Activated CD4-positive, alpha-beta T cell treated with anti-CD3 and anti-CD28 coated beads, Interleukin-2, amount 50 U/mL, for 4 hours (primary cell): ENCODE data around the gene ZSCAN10.

Source experiments
- DNase-seq, 2 experiments: peaks; one replicate each; pipeline ENCODE4 v3.0.0-alpha.2; 2020

The ZSCAN10 gene

DNA sequence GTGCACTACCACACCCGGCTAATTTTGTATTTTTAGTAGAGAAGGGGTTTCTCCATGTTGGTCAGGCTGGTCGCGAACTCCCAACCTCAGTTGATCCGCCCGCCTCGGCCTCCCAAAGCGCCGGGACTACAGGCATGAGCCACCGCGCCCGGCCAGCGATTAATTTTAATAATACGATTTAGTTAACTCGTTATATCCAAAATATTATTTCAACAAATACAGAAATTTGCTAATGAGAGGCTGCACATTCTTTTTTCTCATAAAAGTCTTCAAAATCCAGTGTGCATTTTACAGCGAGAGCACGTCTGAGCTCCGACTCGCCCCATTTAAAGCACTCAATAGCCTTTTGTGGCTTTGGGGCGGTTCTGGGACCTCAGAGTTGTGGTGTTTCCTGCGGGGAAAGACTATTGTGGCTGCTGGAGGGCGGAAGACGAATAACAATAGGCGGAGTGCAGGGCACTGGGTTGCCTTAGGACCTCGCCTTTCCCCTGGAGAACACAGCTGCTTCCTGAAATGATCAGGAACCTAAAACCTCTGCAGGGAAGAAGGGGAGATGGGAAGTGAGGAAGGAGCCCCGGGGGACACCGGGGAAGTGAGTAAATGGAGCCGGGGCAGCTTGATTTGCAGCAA lies 2.9 kb upstream of the ZSCAN10 start:
- no peak for DNase-seq

- DNase-seq = peak; percentile 27 to 29
Measured at GRCh38 chr16:3101018-3101840, 2.1 kb upstream of the ZSCAN10 start.

- peak; percentile 91 to 92 for DNase-seq
Measured at GRCh38 chr16:3099732-3100499, 822 bp upstream of the ZSCAN10 start.

DNA sequence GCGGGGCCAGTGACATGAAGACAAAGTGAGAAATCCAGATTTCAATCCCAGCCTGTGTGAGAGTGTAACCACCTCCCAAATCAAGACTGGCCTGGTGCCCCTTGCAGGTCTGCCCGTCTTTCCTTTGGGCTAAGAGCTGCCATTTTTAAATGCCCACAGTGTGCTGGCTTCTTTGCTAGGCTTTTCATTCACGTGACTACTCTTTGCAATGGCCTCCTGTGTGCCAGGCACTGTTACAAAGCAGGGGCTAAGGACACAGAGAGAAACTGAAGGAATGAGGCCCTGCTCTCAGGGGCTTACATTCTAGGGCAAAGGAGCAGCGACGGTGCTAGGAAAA lies 269 bp upstream of the ZSCAN10 start:
- no peak for DNase-seq

- DNase-seq = no peak
Measured at GRCh38 chr16:3097266-3097665, 1.8 kb downstream of the ZSCAN10 start.

DNA sequence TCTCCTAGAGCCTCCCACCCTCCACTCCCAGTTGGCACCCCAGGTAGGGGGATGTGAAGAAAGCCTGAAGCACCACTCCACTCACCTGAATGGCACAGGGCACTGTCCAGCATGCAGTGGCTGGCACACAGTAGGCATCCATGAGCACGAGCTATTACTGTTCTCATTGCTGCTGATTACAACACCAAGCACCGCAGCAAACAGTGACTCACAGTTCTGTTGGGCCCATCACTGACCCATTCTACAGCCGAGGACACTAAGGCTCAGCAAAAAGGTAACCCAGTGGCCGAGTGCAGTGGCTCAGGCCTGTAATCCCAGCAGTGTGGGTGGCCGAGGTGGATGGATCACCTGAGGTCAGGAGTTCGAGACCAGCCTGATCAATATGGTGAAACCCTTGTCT lies 2.7 kb downstream of the ZSCAN10 start:
- no peak for DNase-seq

- peak in 1 of 2 experiments; percentile 48 for DNase-seq
Measured at GRCh38 chr16:3095869-3096268, 3.2 kb downstream of the ZSCAN10 start.

GRCh38 chr16:3094289-3095027 lies 4.6 kb downstream of the ZSCAN10 start:
- peak; percentile 48 for DNase-seq

DNA sequence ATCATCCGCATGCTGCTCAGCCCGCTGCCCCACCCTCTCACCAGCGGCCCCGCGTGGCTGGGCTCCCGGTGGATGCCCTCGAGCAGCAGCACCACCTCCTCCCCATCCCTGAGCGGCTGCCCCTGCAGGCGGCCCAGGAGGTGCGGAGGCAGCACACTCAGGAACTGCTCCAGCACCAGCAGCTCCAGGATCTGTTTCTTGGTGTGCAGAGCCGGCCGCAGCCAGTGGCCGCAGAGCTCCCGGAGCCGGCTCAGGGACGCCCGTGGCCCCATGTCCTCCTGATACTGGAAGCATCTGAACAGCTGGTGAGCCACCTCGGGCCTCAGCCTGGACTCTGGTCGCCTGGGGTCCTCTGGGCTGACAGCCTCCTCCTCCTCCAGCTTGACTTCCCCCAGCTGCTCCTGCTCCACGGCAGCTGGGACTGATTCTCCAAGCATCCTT lies 6.6 kb downstream of the ZSCAN10 start:
- DNase-seq = no peak

GRCh38 chr16:3091551-3091950 lies 7.5 kb downstream of the ZSCAN10 start:
- no peak for DNase-seq

DNA sequence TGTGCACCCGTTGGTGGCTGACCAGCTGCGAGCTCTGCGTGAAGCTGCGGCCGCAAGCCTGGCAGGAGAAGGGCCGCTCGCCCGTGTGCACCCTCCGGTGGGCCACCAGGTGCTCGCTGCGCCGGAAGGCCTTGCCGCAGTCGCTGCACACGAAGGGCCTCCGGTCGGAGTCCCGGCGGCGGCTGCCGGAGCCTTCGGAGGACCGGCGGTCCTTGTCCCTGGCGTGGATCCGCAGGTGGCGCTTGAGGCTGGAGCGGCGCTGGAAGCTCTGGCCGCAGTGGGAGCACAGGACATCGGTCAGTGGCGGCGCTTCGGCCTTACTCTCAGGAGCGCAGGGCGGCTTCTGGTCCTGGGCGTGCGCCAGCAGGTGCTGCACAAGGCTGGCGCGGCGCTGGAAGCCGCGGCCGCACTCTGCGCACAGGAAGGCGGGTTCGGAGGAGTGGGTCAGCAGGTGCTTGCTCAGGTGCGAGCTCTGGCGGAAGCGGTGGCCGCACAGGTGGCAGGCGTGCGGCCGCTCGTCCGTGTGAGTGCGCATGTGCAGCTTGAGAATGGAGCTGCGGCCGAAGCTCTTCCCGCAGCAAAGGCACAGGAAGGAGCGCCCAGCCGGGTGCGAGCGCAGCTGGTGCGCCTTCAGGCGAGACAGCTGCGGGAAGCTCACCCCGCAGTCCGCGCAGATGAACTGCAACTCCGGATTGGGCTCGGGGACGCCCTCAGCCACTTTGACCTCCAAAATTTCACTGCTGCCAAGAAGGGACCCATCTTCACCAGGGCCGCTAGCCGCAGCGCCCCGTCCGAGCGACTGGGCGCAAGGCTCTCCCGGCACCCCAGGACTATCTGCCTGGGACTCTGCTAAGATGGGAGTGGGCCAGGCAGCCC lies 9.1 kb downstream of the ZSCAN10 start:
- no peak for DNase-seq

- DNase-seq = no peak
Measured at GRCh38 chr16:3088925-3089716, 10.0 kb downstream of the ZSCAN10 start.

DNA sequence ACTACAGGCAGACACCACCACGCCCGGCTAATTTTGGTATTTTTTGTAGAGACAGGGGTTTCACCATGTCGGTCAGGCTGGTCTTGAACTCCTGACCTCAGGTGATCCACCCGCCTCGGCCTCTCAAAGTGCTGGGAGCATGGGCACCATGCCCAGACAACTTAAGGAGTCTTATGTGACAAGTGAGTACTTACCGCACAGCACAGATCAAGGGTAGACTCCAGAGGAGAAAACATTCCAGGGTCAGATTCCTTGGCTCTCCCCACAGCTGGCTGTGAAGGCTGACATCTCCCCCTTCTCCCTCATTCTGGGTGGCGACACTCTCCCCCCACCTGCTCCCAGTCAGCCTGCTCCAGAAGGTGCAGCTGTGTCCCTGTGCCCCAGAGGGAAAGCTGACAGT lies 10.6 kb downstream of the ZSCAN10 start:
- no peak for DNase-seq

DNA sequence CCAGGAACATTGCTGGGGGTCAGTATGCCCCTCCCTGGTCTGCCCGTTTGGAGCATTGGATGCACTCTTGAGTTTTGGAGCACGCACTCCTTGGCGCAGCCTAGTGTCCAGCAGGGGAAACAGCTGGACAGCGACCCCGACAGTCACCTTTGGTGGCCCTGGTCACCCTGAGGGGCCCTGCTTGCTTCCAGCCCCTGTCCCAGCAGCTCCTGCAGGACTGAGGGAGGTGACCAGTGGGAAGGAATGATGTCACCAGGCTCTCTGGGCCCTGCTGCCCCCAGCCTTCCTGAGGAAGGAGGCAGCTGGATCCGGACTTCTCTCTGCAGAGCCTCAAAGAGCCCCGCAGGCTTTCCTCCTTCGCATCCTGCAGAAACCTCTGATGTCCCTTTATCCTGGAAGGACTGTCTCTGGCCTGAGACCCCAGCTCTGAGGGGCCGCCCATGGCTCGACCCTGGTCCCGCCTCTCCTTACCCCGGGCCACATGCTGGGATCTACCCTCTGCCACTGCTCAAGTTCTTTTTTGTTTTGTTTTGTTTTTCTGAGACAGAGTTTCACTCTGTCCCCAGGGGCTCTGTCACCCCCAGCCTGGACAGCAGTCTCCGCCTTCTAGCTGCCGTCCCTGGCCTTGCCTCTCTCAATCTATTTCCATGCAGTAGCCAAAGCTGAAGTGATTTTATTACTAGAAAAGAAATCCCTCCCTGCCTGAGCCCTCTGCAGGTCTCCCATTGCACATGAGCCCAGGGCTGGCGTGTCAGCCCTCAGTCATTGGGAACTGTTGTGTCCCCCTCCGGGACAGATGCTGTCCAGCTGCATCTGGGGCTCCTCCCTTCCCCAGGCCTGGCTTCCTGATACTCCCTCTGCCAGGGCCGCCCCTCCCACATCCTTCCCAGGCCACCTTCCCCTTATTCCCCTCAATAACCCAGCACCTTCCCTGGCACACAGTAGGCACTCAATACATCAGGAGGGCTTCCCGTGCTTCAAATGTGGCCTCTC lies 11.6 kb downstream of the ZSCAN10 start:
- DNase-seq = no peak

GRCh38 chr16:3086596-3087242 lies 12.4 kb downstream of the ZSCAN10 start:
- no peak for DNase-seq

DNA sequence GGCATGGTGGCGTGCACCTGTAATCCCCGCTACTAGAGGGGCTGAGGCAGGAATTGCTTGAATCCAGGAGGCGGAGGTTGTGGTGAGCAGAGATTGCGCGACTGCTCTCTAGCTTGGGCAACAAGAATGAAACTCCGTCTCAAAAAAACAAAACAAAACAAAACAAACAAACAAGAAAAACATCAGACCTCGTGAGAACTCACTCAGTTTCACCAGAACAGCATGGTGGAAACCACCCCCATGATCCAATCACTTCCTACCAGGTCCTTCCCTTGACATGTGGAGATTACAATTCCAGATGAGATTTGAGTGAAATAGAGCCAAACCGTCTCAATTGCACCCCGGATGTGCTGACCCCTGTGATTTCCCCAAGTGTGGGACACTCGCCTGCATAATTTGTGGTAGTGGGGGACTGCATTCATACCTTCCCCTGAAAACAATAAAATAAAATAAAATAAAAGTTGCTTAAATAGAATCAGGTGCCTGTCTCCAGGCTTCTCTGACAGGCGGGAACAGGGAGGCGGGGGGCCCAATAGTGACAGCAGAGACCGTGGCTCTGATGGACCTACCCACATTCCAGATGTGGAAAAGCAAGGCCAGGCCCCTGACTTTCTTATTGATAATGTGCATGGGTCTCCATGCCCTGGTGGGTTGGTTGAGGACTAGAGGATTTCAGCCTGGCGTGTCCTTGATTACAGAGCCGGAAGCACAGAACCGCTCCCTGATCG lies 13.1 kb downstream of the ZSCAN10 start:
- no peak for DNase-seq

DNA sequence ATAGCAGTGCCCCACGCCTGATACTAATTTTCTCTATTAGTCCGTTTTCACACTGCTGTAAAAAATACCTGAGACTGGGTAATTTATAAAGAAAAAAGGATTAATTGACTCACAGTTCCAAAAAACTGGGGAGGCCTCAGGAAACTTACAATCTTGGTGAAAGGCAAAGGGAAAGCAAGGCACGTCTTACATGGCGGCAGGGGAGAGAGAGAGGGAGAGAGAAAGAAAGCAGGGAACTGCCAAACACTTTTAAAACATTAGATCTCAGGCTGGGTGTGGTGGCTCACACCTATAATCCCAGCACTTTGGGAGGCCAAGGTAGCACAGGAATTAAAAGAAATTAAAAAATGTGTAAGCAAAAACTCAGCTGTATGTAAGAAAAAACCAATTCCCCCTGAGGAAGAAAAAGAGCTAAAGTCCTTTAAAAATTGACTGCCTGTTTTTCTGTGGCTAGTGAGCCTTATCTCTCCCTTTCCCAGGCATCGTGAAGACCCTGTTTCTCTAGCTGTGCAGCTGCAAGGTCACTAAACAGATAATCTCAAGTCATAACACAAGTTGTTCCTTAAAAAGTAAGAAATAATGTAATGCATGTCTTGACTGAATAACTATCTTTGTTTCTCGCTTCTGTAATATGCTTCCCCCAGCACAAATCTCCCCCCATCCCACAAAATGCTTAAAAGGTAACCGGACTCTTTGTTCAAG lies 14.0 kb downstream of the ZSCAN10 start:
- DNase-seq = no peak

- no peak for DNase-seq
Measured at GRCh38 chr16:3084491-3084890, 14.6 kb downstream of the ZSCAN10 start.
